Inferior parietal cortex (tissue), 1 donor: ENCODE results near the gene TUBGCP2.

Source experiments
- DNase-seq: peaks from one replicate; pipeline ENCODE4 v3.0.0-alpha.2; 2016; ENCODE audit errors: extremely low spot score

The TUBGCP2 gene

DNA sequence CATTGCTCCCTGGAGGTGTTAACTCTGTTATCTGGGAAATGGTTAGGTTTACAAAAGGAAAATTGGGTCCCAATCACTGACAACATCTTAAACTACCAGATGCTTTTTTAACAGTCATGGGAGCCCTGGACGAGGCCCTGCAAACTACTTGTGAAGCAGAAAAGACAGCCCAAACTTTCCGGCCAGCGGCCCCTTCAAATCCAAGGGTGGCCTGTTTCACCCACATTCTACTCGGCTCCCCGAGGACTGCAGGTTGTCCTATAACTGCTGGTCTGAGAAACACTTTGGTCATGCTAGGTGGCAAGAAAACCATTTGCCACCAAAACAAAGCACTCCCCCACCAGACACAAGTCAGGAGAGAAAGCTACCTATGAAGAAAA is 2.6 kb downstream of the TUBGCP2 start:
- DNase-seq, result no peak

DNA sequence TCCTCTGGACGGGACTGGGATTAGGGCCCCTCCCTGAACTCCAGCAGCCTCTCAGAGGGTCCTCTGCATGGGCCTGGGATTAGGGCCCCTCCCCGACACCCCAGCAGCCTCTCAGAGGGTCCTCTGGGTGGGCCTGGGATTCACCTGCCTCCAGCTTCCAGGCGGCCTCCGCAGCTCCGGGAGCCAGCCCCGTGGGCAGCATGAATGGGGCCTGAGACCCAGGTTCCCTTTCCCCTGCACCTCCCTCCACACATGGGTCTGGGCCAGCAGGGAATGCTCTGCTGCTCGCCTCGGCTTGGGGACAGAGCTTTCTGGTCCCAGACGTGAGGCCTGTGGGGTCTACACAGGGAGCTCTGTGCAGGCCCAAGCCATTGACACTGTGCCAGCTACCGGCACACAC is 5.5 kb downstream of the TUBGCP2 start:
- DNase-seq, result no peak

DNA sequence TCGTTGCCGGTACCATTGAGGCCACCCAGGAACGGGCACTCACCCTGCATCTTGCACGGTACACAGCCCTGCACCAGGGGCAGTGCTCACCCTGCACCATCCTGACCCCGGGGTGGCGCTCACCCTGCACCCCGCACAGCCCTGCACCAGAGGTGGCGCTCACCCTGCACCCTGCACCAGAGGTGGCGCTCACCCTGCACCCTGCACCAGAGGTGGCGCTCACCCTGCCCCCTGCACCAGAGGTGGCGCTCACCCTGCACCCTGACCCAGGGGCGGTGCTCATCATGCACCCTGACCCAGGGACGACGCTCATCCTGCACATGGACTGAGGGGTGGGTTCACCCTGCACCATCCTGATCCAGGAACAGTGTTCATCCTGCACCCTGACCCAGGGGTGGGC is 6.4 kb downstream of the TUBGCP2 start:
- DNase-seq, result no peak

DNA sequence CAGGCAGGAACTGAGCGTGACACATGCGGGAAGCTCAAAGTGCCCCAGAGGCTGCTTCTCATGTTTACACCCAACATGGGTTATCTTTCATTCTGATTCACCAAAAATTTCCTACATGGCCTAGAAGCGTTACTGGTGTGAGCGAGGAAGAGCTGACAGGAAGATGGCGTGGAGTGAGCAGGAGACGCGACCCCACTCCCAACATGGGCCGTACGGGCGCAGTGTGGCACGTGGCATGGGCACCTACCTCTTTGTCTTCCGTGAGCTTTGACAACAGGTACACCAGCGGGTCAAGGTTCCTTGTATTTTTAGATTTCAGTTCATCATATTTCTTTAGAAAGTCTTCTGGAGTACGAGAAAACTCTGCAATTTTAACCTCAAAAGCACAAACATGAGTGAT is 8.9 kb downstream of the TUBGCP2 start:
- DNase-seq, result no peak

DNA sequence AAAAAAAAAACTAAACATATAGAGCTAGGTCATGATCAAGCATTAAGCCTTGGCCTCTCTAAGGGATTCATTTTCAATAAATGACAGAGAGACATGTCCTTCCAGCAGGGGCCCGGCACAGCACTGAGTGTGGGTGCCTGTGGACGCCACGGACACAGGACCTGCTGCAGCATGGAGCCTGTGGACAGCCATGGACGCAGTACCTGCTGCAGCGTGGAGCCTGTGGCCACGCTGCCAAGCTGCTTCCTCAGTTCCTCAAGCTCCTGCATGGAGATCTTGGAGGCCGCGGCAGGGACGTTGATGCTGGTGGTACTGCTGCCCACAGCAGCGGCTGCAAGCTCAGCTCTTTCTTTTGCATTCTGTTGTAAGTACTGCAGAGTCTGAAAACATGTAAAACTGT is 9.4 kb downstream of the TUBGCP2 start:
- no peak for DNase-seq

DNA sequence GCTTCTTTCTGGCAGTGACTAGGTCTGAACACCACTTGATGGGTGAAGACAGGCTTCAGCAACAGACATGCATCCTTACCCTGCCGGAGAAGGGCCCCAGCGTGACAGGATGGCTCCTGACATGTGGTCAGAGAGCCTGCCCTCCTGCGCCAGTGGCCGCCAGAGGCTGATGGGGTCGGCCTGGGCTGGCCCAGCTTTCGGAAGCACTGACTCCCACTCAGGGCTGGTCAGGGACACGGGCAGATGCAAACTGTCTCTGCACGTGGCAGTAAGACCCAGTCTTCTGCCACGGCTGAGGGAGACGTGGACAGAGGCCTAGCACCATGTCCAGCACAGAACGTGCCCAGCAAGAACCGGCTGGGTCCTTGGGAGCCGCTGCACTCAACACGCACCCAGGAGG is 10.2 kb downstream of the TUBGCP2 start:
- DNase-seq, result no peak

DNA sequence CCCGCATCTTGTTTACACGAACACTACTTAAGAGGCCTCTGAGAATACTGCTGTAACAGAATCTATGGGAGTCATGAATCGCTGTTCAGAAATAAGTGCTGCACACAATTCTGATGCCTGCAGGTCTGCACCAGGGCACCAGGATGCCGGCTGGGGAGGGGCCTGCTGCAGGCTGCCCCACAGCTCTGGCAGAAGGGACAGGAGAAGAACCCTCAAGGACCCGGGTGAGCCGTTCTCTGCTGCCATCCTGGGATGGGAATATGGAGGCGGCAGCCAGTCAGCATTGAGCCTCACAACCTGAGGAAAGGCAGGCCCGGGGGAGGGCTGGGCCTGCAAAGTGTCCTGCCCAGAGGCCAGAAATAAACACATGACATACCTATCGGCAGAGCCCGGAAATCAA is 11.2 kb downstream of the TUBGCP2 start:
- DNase-seq, result no peak

DNA sequence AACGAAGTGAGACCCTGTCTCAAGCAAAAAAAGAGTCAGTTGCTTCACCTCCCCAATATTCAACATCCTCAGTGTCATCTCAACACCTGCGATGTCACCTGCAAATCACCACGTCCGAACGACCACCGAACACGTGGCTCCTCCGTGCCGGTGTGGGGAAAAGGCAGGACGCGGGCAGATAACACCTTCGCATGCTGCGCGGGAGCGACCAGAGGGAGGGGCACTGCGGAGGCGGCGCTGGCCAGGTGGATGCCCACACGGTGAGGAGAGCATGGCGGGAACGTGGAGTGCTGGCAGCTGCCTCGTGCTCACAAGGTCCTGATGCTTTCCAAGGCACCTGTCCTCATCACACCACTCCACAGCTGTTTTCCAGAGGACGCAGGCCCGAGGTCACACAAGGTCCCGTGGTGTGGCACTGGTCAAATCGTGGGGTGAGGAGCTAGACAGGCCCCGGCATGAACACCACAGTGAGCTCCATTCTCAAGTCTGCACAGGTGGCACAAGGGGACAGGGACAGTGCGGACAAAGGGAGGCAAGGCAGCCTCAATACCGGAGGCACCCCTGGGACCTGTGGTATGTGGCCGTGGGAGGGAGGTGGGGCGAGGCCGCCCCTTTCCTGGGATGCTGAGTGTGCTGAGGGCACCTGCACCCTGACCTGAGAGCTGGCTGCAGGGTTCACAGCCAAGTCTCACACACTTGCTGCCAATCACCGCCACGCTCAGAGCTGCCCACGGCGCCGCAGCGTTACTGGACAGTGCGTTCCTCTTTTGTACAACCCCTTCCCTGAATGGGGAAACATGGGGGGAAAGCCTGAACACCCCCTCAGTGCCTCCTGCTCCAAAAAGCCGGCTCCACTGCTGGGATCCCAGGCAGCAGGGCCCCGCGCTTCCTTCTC is 13.0 kb downstream of the TUBGCP2 start:
- no peak for DNase-seq

DNA sequence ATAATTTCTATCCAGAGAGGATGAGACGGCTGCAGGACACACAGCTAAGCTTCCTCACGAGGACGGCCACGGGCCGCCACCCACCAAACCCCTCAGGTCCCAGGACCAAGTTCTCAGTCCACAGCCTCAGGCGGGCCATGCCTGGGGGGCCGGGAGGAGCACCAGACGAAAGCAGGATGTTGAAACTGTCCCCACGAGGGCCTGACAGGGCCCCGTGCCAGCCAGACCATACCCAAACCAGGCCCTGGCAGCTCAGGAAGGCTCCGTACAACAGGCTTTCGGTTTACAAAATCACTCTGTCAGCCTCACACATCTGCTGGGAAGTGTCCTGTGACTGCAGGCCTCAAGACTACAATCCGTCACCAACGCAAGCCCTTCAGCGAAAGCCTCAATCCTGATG is 14.5 kb downstream of the TUBGCP2 start:
- DNase-seq, result no peak

DNA sequence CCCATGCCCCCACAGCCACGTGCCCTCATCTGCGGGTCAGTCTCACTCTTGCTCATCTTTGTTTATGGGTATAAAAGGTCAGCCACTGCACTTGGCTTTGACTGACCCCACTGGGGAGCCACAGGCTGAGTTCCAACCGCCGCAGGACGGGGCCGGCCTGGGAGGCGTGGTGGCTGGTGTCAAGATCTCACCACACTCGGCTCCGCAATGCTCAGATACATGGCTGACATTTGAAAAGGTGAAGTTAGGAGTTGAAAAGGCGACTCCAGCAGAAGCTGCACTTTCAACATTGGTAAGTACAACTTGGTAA is 14.9 kb downstream of the TUBGCP2 start:
- no peak for DNase-seq

DNA sequence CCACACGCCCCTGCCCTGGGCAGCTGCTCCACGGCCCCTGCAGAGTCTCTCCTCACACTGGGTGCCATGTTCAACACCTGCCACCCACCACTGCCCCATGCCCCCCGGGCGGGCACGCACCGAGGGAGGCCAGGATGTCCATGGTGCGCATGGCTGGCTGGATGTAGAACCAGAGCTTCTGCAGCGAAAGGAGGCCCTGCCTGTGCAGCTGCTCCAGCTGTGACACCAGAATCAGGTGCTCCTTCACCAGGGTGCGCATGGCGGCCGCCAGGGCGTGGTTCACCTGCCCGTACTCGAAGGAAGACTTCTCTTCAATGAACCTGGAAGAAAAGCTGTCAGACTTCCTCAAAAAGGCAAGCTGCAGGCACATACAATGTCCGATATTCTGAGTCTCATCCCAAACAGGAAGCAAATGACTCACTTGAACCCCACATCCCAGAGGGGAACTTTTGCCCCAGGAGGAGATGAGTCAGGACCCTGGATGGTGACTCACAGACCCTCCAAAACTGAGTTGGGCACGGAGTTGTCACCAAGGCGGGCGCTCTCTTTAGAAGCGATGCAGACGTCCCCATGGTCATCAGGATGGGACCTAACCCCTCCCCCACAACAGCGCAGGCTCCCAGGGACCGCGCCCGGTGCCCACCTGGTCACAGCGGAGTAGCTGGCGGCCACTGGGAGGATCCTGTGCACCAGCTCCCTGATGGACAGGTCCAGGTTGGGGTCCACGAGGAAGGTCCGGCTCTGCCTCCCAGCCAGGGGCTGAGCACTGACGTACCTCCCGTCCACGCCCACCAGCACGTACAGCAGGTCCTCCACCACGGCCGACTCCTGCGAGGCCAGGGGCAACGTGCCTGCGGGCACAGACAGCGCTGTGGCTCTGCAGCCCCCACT is 15.5 kb downstream of the TUBGCP2 start:
- no peak for DNase-seq

DNA sequence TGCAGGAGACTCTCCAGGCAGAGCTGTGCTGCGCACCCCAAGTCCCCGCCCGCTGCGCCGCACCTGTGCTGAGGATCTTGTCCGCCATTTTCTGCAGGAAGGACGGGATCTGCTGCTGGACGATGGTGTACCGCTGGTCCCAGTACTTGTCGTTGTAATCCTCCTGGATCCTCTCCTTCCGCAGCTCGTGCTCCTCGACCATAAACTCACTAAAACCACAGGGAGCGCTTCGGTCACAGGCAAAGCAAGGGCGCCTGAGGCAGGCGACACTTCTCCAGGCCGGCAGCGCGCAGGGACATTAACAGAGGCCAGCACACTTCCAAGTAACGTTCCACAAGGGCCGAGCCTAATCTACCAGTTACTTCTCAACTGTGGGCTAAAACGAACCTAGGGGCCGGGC is 18.9 kb downstream of the TUBGCP2 start:
- DNase-seq, result no peak

DNA sequence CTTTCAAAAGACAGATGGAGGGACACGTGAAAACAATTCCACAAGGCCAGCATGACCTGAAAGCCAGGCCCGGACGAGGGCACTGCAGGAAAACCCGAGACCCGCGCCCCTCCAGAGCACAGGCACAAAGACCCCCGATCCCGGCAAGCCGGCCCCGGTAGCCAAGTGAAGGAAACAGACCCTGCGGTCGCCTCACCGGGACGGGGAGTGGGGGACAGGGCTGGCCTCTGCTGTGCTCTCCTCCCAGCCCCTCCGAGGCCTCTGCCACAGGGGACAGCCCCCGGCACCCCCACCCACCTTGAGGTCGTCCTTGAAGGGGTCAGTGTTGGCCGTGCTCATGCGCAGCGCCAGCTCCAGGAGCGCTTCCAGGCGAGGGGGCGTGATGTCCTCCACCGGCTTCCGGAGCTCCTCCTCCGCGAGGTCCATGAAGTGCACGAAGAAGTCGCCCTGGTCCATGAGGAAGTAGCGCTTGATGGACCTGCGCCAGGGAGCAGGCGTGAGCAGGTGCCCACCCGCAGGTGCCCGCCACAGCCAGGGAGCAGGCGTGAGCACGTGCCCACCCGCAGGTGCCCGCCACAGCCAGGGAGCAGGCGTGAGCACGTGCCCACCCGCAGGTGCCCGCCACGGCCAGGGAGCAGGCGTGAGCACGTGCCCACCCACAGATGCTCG is 20.7 kb downstream of the TUBGCP2 start:
- DNase-seq, result no peak

DNA sequence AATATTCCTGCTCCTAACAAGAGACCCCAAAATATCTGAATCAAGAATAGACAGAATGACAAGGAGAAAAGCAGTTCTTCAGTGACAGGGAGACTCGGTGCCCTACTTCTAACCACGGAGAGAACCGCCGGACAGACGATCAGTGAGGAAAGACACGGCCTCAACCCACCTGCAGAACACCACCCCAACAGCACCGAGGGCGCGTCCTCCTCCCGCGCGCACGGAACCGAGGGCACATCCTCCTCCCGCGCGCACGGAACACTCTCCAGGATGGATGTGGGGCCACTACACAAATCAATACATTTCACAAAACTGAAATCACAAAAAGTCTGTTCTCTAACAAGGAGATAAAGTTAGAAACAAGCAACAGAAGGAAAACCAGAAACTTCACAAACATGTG is 22.3 kb downstream of the TUBGCP2 start:
- DNase-seq, result no peak

DNA sequence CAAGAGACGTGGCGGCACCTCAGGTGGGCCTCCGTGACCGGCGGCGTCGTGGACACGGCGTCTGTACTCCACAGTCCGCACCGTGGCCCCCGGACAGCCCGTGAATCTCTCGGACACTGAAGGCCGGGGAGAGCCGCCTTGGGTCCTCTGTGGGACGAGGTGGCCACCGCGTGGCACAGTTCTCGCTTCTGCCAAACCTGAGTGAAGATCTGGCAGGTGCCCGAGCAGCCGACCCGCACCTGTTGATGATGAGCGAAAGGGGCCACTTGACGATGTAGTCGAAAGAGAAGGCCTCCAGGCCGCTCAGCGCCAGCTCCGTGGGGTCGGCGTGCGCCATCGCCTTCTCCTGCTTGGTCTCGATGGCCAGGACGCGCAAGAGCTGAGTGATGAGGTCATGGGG is 23.5 kb downstream of the TUBGCP2 start:
- DNase-seq, result no peak

DNA sequence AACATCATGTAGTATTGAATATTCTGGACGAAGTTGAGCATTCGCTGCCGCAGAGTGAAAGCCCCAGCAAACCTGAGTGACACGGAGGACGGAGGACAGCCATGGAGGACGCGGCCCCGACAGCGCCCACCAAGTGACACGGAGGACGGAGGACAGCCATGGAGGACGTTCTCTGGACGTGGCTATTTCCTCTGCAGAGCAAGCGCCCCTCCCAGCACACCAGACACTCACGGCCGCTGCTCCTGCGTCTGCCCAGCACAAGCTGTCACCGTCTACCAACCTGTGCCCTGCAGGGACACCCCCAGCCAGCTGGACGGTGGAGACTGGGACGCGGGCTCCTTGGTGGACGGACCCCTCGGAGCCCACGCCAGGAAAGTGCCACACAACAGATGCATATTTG is 24.7 kb downstream of the TUBGCP2 start:
- DNase-seq, result no peak

DNA sequence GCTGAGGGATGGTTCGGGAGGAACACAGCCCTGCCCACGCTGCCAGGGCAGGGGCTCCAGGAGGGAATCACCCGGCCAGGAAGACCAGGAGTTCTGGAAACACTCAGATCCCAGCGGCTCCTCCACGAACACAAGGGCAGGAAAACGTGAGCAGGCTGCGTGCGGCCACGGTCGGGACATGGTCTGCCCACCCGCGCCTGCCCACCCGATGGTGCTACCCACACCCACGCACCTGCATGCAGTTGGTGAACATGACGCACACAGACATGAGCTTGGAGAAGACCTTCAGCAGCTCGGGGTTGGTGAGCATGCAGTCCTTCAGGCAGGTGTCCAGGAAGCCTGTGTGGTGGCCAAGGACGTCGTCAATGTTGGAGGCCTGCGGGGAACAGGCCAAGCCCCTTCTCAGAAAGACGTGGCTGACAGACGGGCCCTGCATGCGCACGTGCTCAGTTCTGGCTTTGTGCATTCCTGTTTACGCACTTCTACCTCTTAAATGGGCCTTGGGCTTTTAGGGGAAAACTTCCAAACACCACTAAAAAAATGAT is 25.8 kb downstream of the TUBGCP2 start:
- DNase-seq, result no peak

DNA sequence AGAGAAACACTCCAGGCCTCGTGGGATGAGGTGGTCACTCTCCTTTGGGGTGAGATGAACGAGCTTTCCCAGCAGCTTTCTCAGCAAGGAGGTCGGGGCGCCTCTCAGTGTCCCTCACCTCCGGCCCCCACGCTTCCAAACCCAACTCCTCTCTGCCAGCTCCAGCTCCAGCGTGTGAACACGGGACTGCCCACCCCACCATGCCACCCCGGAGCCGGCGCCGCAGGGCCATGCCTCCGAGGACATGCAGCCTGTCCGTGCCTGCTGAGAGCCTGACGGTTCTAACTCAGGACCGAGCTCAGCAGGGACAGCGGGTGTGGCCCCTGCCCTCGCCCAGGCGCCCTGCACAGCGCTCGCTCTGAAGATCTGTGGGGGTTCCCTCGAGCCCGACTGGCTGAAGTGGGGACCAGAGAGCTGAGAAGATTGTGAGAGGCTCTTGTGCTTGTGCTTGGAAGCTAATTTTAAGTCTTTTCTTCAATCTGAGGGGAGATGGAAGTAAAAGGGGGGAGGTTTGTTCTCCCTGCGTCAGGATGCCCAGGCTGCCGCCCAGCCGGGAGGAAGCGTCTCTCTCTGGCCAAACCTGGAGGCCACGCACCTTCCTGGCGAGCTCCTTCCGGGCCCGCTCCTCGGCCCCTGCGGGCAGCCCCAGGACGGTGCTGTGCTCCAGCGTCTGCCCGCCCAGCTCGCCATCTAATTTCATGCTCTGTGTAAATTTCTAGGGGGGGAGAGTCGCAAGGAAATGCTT is 26.9 kb downstream of the TUBGCP2 start:
- DNase-seq, result no peak

DNA sequence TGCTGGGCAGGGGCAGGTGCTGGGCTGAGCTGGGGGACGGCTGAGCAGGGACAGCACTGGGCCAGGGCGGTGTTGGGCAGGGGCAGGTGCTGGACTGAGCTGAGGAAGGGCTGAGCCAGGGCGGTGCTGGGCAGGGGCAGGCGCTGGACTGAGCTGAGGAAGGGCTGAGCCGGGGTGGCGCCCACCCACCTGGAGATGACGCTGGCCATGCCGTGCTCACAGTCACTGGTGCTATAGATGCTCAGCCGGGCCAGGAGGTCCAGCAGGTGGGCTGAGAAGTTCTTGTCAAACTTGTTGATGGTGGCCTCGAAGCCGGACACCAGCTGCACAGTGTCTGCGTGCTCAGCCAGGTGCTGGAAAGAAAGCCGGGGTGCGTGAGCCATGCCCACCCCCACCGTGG is 27.6 kb downstream of the TUBGCP2 start:
- no peak for DNase-seq

DNA sequence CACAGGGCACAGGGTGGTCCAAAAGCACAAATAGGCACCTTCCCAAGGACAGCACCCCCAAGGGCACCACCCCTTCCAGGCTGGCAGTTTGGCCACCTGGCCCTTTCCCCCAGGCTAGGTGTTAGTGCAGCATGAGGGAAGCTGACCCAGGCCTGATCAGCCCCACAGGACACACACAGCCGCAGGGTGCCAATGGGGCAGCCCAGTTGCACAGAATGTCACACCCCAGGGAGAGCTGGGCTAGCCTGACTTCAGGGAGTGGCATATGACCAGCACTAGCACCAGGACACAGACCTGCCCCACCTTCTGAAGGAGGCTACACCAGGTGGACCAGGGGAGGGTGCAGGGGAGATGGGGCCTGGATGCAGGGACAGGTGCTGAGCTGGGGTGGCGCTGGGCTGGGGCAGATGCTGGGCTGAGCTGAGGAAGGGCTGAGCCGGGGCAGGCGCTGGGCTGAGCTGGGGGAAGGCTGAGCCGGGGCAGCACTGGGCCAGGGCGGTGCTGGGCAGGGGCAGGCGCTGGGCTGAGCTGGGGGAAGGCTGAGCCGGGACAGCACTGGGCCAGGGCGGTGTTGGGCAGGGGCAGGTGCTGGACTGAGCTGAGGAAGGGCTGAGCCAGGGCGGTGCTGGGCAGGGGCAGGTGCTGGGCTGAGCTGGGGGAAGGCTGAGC is 28.1 kb downstream of the TUBGCP2 start:
- no peak for DNase-seq
